SK-N-SH treated with all-trans-retinoic acid at 6 μM for 48 hours (cell line): ENCODE data around the gene CSPG5.

Experiments
- ATAC-seq: fragments of 200-7000 bp; cut with Tn5 transposase; 3 replicates; pipeline ENCODE4 v1.9.1; 2020; ENCODE audit warnings: mild to moderate bottlenecking, moderate library complexity
- ARNTL ChIP-seq: fragments of 450-650 bp; formaldehyde crosslinking; IDR thresholded peaks from 2 replicates; pipeline ENCODE4 v1.5.0; 2020; ENCODE audit warnings: low read depth, mild to moderate bottlenecking, moderate library complexity, borderline replicate concordance
- BACH2 ChIP-seq: fragments of 250-450 bp; sonication (Bioruptor Pico); IDR thresholded peaks from 2 replicates; pipeline ENCODE4 v1.9.0; 2021; ENCODE audit warnings: mild to moderate bottlenecking, borderline replicate concordance
- CSDC2 ChIP-seq: fragments of 250-450 bp; sonication (Bioruptor Pico); IDR thresholded peaks from 2 replicates; pipeline ENCODE4 v1.5.0; 2020; ENCODE audit warnings: mild to moderate bottlenecking, moderate library complexity
- CSRNP3 ChIP-seq: fragments of 250-450 bp; sonication (Bioruptor Pico); IDR thresholded peaks from 2 replicates; pipeline ENCODE4 v1.5.1; 2021; ENCODE audit warnings: mild to moderate bottlenecking, moderate library complexity
- ESRRG ChIP-seq: fragments of 250-450 bp; sonication (Bioruptor Pico); IDR thresholded peaks from 2 replicates; pipeline ENCODE4 v1.6.1; 2021; ENCODE audit warnings: mild to moderate bottlenecking
- GLIS3 ChIP-seq: fragments of 250-450 bp; sonication (Bioruptor Pico); IDR thresholded peaks from 2 replicates; pipeline ENCODE4 v1.5.0; 2020; ENCODE audit warnings: mild to moderate bottlenecking, moderate library complexity
- ISL1 ChIP-seq: fragments of 250-450 bp; sonication (Bioruptor Pico); IDR thresholded peaks from 2 replicates; pipeline ENCODE4 v2.1.2; 2022; ENCODE audit warnings: mild to moderate bottlenecking, moderate library complexity
- OSR1 ChIP-seq: fragments of 250-450 bp; sonication (Bioruptor Pico); IDR thresholded peaks from 2 replicates; pipeline ENCODE4 v1.8.0; 2022; ENCODE audit warnings: moderate library complexity, mild to moderate bottlenecking, inconsistent platforms
- PATZ1 ChIP-seq: fragments of 250-450 bp; sonication (Bioruptor Pico); IDR thresholded peaks from 2 replicates; pipeline ENCODE4 v1.8.0; 2020; ENCODE audit warnings: mild to moderate bottlenecking, moderate library complexity, borderline replicate concordance
- POU6F1 ChIP-seq: fragments of 250-450 bp; sonication (Bioruptor Pico); IDR thresholded peaks from 2 replicates; pipeline ENCODE4 v1.8.0; 2021; ENCODE audit warnings: low read depth, mild to moderate bottlenecking, moderate library complexity, borderline replicate concordance
- PPARA ChIP-seq: fragments of 250-450 bp; sonication (Bioruptor Pico); IDR thresholded peaks from 2 replicates; pipeline ENCODE4 v1.5.0; 2020; ENCODE audit warnings: mild to moderate bottlenecking, borderline replicate concordance
- RARB ChIP-seq: fragments of 250-450 bp; sonication (Bioruptor Pico); IDR thresholded peaks from 2 replicates; pipeline ENCODE4 v1.8.0; 2021; ENCODE audit warnings: mild to moderate bottlenecking, moderate library complexity
- SNAI2 ChIP-seq: fragments of 250-450 bp; sonication (Bioruptor Pico); IDR thresholded peaks from 2 replicates; pipeline ENCODE4 v1.5.0; 2020; ENCODE audit warnings: mild to moderate bottlenecking, moderate library complexity
- TCF4 ChIP-seq: fragments of 250-450 bp; sonication (Bioruptor Pico); IDR thresholded peaks from 2 replicates; pipeline ENCODE4 v1.8.0; 2021; ENCODE audit warnings: mild to moderate bottlenecking, moderate library complexity, borderline replicate concordance
- TOX ChIP-seq: fragments of 250-450 bp; sonication (Bioruptor Pico); IDR thresholded peaks from 2 replicates; pipeline ENCODE4 v1.8.0; 2021; ENCODE audit warnings: mild to moderate bottlenecking, moderate library complexity, borderline replicate concordance
- TSHZ2 ChIP-seq: fragments of 250-450 bp; sonication (Bioruptor Pico); IDR thresholded peaks from 2 replicates; pipeline ENCODE4 v1.5.0; 2020; ENCODE audit warnings: mild to moderate bottlenecking, moderate library complexity
- ZC3H10 ChIP-seq: fragments of 250-450 bp; sonication (Bioruptor Pico); IDR thresholded peaks from 2 replicates; pipeline ENCODE4 v1.5.1; 2021; ENCODE audit warnings: mild to moderate bottlenecking, moderate library complexity
- ZFP3 ChIP-seq: fragments of 250-450 bp; sonication (Bioruptor Pico); IDR thresholded peaks from 2 replicates; pipeline ENCODE4 v1.5.0; 2020; ENCODE audit warnings: mild to moderate bottlenecking, moderate library complexity
- ZFP30 ChIP-seq: fragments of 450-650 bp; formaldehyde crosslinking; IDR thresholded peaks from 2 replicates; pipeline ENCODE4 v1.5.0; 2022; ENCODE audit warnings: mild to moderate bottlenecking, moderate library complexity
- ZNF70 ChIP-seq: fragments of 450-650 bp; formaldehyde crosslinking; IDR thresholded peaks from 2 replicates; pipeline ENCODE4 v1.5.0; 2020; ENCODE audit warnings: mild to moderate bottlenecking, moderate library complexity

The CSPG5 gene

GRCh38 chr3:47573190-47574172 is 5.2 kb downstream of the CSPG5 start:
- no peak for TF ChIP-seq TCF4 (CRISPR knock-in tag)
- TF ChIP-seq SNAI2 = no peak
- TF ChIP-seq ZFP3 (CRISPR knock-in tag) = no peak
- no peak for TF ChIP-seq ISL1
- TF ChIP-seq ZFP30 = no peak
- TF ChIP-seq CSRNP3 (CRISPR knock-in tag) = no peak
- TF ChIP-seq, all 23 proteins: peak for 0
- ATAC-seq = no peak

GRCh38 chr3:47571391-47572175 is 7.1 kb downstream of the CSPG5 start:
- TF ChIP-seq BACH2 (no peak), OSR1 (CRISPR knock-in tag) (no peak), GLIS3 (no peak), TSHZ2 (CRISPR knock-in tag) (no peak), PPARA (CRISPR knock-in tag) (no peak), CSDC2 (no peak), ESRRG (CRISPR knock-in tag) (no peak), TOX (no peak), RARB (CRISPR knock-in tag) (no peak), ZFP30 (no peak), ZC3H10 (CRISPR knock-in tag) (no peak), ARNTL (CRISPR knock-in tag) (no peak), CSRNP3 (CRISPR knock-in tag) (no peak), TCF4 (CRISPR knock-in tag) (no peak), SNAI2 (no peak), POU6F1 (CRISPR knock-in tag) (no peak), ZNF70 (CRISPR knock-in tag) (no peak), PATZ1 (CRISPR knock-in tag) (no peak)
- ATAC-seq = no peak
